Astrocyte (in vitro differentiated cells and primary cell): ENCODE measurements around the gene VAX1. TPM values are rescaled to one million over a fixed set of nuclear protein-coding genes. Genes with fewer than 3 reads are reported as not detected.

Source experiments
- DNase-seq: peaks from one replicate; pipeline ENCODE4 v3.0.0-alpha.2; 2010; ENCODE audit warnings: low read depth
- FAIRE-seq: peaks from 2 replicates; lab custom pipeline; 2011; peaks lifted over from hg19 to GRCh38; lab: Jason Lieb, UNC
- H2AFZ ChIP-seq: 2 replicates; pipeline ENCODE4 v1.6.0; 2012; ENCODE audit warnings: low read depth, low read length, inconsistent platforms
- H3K27ac ChIP-seq: 2 replicates; pipeline ENCODE4 v1.5.1; 2011; ENCODE audit warnings: low read depth, low read length, inconsistent platforms
- H3K27me3 ChIP-seq: 2 replicates; pipeline ENCODE4 v1.6.0; 2011; ENCODE audit warnings: low read length, inconsistent platforms; ENCODE audit not compliant: insufficient read depth
- H3K36me3 ChIP-seq: 2 replicates; pipeline ENCODE4 v1.5.1; 2011; ENCODE audit warnings: low read length, inconsistent platforms; ENCODE audit not compliant: insufficient read depth
- H3K4me1 ChIP-seq: 2 replicates; pipeline ENCODE4 v1.5.1; 2011; ENCODE audit warnings: low read length, inconsistent platforms; ENCODE audit not compliant: insufficient read depth
- H3K4me2 ChIP-seq: 2 replicates; pipeline ENCODE4 v1.6.0; 2012; ENCODE audit warnings: low read length, inconsistent platforms
- H3K4me3 ChIP-seq: 2 replicates; pipeline ENCODE4 v1.5.1; 2011; ENCODE audit warnings: low read depth, mild to moderate bottlenecking, low read length, inconsistent platforms; ENCODE audit not compliant: insufficient read depth
- H3K79me2 ChIP-seq: 2 replicates; pipeline ENCODE4 v1.6.0; 2012; ENCODE audit warnings: mild to moderate bottlenecking, low read length, inconsistent platforms; ENCODE audit not compliant: insufficient read depth
- H3K9ac ChIP-seq: 2 replicates; pipeline ENCODE4 v1.6.0; 2012; ENCODE audit warnings: mild to moderate bottlenecking, low read length, inconsistent platforms
- H3K9me3 ChIP-seq: 2 replicates; pipeline ENCODE4 v1.5.1; 2012; ENCODE audit warnings: low read depth, mild to moderate bottlenecking, low read length, inconsistent platforms; ENCODE audit not compliant: insufficient read depth
- H4K20me1 ChIP-seq: 2 replicates; pipeline ENCODE4 v1.6.0; 2012; ENCODE audit warnings: low read length, inconsistent platforms; ENCODE audit not compliant: insufficient read depth
- H3K27ac Mint-ChIP-seq: one replicate; pipeline ENCODE4 v1.8.0; 2021; ENCODE audit warnings: mild to moderate bottlenecking, mixed read lengths; ENCODE audit not compliant: unreplicated experiment
- H3K27me3 Mint-ChIP-seq: one replicate; pipeline ENCODE4 v1.8.0; 2021; ENCODE audit warnings: low read depth, mixed read lengths; ENCODE audit not compliant: unreplicated experiment
- H3K36me3 Mint-ChIP-seq: one replicate; pipeline ENCODE4 v1.8.0; 2021; ENCODE audit warnings: low read depth, mixed read lengths; ENCODE audit not compliant: unreplicated experiment
- H3K4me1 Mint-ChIP-seq: one replicate; pipeline ENCODE4 v1.8.0; 2021; ENCODE audit warnings: low read depth, mixed read lengths; ENCODE audit not compliant: unreplicated experiment
- H3K4me3 Mint-ChIP-seq: one replicate; pipeline ENCODE4 v1.8.0; 2021; ENCODE audit warnings: mild to moderate bottlenecking, moderate library complexity, mixed read lengths; ENCODE audit not compliant: unreplicated experiment
- H3K9me3 Mint-ChIP-seq: one replicate; pipeline ENCODE4 v1.8.0; 2021; ENCODE audit warnings: mild to moderate bottlenecking, mixed read lengths; ENCODE audit not compliant: unreplicated experiment
- CTCF ChIP-seq: IDR thresholded peaks from 2 replicates; pipeline ENCODE4 v1.5.1; 2011; ENCODE audit warnings: low read depth, mild to moderate bottlenecking, inconsistent platforms, low read length, moderate library complexity; ENCODE audit not compliant: insufficient read depth
- EZH2 ChIP-seq: IDR thresholded peaks from 2 replicates; pipeline ENCODE4 v1.6.1; 2012; ENCODE audit warnings: mild to moderate bottlenecking, low read length, inconsistent platforms; ENCODE audit not compliant: insufficient read depth
- total RNA-seq: library from RNA; stranded (reverse); gene quantifications from 2 replicates; pipeline ENCODE4 v1.2.1, GENCODE V29; 2021

VAX1 gene
- total RNA-seq, 1 donor from 2014 or later, result 0.34 TPM

- no peak overlapping the region for H3K4me3 ChIP-seq
- no peak overlapping the region for H3K27ac ChIP-seq
- H3K79me2 ChIP-seq, result no peaks in the 10 kb centered on the region
- no peak overlapping the region for H3K9ac ChIP-seq
- H2AFZ ChIP-seq, result no peak overlapping the region
- H3K9me3 ChIP-seq, result peaks cover 2% of the 10 kb centered on the region
- peaks cover 8% of the 10 kb centered on the region for H3K4me1 ChIP-seq
- TF ChIP-seq CTCF, result no peak
- TF ChIP-seq EZH2, result no peak
- Mint-ChIP-seq H3K9me3 (peaks cover 16% of the 10 kb centered on the region), H3K27ac (no peak overlapping the region), H3K4me1 (peaks cover 2% of the 10 kb centered on the region), H3K36me3 (no peaks in the 10 kb centered on the region), H3K4me3 (no peak overlapping the region), H3K27me3 (peaks cover 87% of the 10 kb centered on the region)
- no peak for FAIRE-seq
- H3K27me3 ChIP-seq, result peaks cover 83% of the 10 kb centered on the region
- H3K36me3 ChIP-seq, result no peaks in the 10 kb centered on the region
- peak; percentile 71 for DNase-seq
- H4K20me1 ChIP-seq, result peaks cover 4% of the 10 kb centered on the region
- no peak overlapping the region for H3K4me2 ChIP-seq
Measured at GRCh38 chr10:117169480-117169879, 31.4 kb upstream of the VAX1 start.

- Mint-ChIP-seq H3K4me1 (peaks cover 2% of the 10 kb centered on the region), H3K4me3 (no peak overlapping the region), H3K9me3 (peaks cover 21% of the 10 kb centered on the region), H3K27ac (no peak overlapping the region), H3K27me3 (peaks cover 86% of the 10 kb centered on the region), H3K36me3 (peaks cover 3% of the 10 kb centered on the region)
- Histone ChIP-seq H3K27ac (no peak overlapping the region), H3K36me3 (no peaks in the 10 kb centered on the region), H3K4me3 (no peak overlapping the region), H2AFZ (no peak overlapping the region), H3K9ac (no peak overlapping the region), H3K79me2 (no peaks in the 10 kb centered on the region), H4K20me1 (peaks cover 4% of the 10 kb centered on the region), H3K27me3 (peaks cover 86% of the 10 kb centered on the region), H3K9me3 (peaks cover 2% of the 10 kb centered on the region), H3K4me2 (peak overlapping the region; percentile 74), H3K4me1 (peaks cover 8% of the 10 kb centered on the region)
- DNase-seq (no peak), FAIRE-seq (no peak)
- TF ChIP-seq CTCF (no peak), EZH2 (no peak)
Measured at GRCh38 chr10:117168729-117169128, 30.7 kb upstream of the VAX1 start.

- Mint-ChIP-seq H3K36me3 (peaks cover 3% of the 10 kb centered on the region), H3K27me3 (peaks cover 80% of the 10 kb centered on the region)
Measured at GRCh38 chr10:117167789-117168674, 30.0 kb upstream of the VAX1 start.

More at GRCh38 chr10:117167789-117168674, 30.0 kb upstream of the VAX1 start:
- peak; percentile 88 for TF ChIP-seq EZH2
- TF ChIP-seq CTCF, result peak; percentile 35
- no peak overlapping the region for H3K4me3 Mint-ChIP-seq
- no peak overlapping the region for H3K27ac ChIP-seq
- peaks cover 21% of the 10 kb centered on the region for H3K9me3 Mint-ChIP-seq
- H3K9ac ChIP-seq, result no peak overlapping the region
- peaks cover 90% of the 10 kb centered on the region for H3K27me3 ChIP-seq
- FAIRE-seq, result no peak
- H3K27ac Mint-ChIP-seq, result no peak overlapping the region
- peaks cover 2% of the 10 kb centered on the region for H3K9me3 ChIP-seq
- H3K36me3 ChIP-seq, result no peaks in the 10 kb centered on the region
- peak; percentile 10 for DNase-seq
- H3K4me1 Mint-ChIP-seq, result peaks cover 2% of the 10 kb centered on the region
- H2AFZ ChIP-seq, result peak overlapping the region; percentile 80
- H3K4me1 ChIP-seq, result peaks cover 8% of the 10 kb centered on the region
- no peaks in the 10 kb centered on the region for H3K79me2 ChIP-seq
- peaks cover 4% of the 10 kb centered on the region for H4K20me1 ChIP-seq
- H3K4me2 ChIP-seq, result peak overlapping the region; percentile 74
- peak overlapping the region; percentile 3 for H3K4me3 ChIP-seq
